Fibroblast of lung (primary cell): ENCODE data around the gene SUGCT.

Source experiments
- CTCF ChIP-seq, 2 donors: IDR thresholded peaks in 1 of 2; conservative IDR thresholded peaks in 1 of 2; 1 replicate in 1 of 2; 2 replicates in 1 of 2; pipeline ENCODE4 v1.5.1; 2011 to 2012; ENCODE audit warnings: low read length in 2 of 2, control low read depth in 1 of 2, inconsistent platforms in 1 of 2, low read depth in 1 of 2, mild to moderate bottlenecking in 1 of 2
- EZH2 ChIP-seq: IDR thresholded peaks from 2 replicates; pipeline ENCODE4 v1.5.1; 2012; ENCODE audit warnings: low read length, control low read depth, mild to moderate bottlenecking; ENCODE audit errors: missing control alignments

GRCh38 chr7:40341836-40342235 is 207.0 kb downstream of the SUGCT start:
- no peak for TF ChIP-seq CTCF (conservative IDR thresholded peaks at IDR 0.05 in 1 of 2, IDR thresholded peaks at IDR 0.05 in 1 of 2; ENCODE audit: low read depth in 1 of 2, low read length in 2 of 2)
- TF ChIP-seq EZH2, result no peak
